Measurements from ENCODE around the gene DMD.

DNA sequence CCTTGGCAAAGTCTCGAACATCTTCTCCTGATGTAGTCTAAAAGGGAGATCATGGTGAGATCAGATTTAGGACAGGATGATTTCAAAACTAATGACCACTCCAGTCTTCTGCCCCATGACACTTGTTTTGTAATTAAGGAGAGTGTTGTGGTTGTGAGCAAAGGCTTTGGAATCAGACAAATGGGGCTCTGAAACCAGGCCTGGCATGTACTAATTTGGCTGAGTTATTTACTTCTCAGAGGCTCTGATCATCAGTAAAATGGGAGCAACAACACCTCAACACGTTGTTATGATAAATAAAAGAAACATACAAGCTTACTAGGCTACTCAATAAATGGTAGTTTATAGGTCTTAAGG is 2032.6 kb downstream of the DMD start:
- TF ChIP-seq, protein P1, sequence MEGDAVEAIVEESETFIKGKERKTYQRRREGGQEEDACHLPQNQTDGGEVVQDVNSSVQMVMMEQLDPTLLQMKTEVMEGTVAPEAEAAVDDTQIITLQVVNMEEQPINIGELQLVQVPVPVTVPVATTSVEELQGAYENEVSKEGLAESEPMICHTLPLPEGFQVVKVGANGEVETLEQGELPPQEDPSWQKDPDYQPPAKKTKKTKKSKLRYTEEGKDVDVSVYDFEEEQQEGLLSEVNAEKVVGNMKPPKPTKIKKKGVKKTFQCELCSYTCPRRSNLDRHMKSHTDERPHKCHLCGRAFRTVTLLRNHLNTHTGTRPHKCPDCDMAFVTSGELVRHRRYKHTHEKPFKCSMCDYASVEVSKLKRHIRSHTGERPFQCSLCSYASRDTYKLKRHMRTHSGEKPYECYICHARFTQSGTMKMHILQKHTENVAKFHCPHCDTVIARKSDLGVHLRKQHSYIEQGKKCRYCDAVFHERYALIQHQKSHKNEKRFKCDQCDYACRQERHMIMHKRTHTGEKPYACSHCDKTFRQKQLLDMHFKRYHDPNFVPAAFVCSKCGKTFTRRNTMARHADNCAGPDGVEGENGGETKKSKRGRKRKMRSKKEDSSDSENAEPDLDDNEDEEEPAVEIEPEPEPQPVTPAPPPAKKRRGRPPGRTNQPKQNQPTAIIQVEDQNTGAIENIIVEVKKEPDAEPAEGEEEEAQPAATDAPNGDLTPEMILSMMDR (IDR thresholded peaks at IDR 0.05; ENCODE audit: poor library complexity, severe bottlenecking) = no peak
- TF ChIP-seq, protein P2, sequence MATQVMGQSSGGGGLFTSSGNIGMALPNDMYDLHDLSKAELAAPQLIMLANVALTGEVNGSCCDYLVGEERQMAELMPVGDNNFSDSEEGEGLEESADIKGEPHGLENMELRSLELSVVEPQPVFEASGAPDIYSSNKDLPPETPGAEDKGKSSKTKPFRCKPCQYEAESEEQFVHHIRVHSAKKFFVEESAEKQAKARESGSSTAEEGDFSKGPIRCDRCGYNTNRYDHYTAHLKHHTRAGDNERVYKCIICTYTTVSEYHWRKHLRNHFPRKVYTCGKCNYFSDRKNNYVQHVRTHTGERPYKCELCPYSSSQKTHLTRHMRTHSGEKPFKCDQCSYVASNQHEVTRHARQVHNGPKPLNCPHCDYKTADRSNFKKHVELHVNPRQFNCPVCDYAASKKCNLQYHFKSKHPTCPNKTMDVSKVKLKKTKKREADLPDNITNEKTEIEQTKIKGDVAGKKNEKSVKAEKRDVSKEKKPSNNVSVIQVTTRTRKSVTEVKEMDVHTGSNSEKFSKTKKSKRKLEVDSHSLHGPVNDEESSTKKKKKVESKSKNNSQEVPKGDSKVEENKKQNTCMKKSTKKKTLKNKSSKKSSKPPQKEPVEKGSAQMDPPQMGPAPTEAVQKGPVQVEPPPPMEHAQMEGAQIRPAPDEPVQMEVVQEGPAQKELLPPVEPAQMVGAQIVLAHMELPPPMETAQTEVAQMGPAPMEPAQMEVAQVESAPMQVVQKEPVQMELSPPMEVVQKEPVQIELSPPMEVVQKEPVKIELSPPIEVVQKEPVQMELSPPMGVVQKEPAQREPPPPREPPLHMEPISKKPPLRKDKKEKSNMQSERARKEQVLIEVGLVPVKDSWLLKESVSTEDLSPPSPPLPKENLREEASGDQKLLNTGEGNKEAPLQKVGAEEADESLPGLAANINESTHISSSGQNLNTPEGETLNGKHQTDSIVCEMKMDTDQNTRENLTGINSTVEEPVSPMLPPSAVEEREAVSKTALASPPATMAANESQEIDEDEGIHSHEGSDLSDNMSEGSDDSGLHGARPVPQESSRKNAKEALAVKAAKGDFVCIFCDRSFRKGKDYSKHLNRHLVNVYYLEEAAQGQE (IDR thresholded peaks at IDR 0.05; ENCODE audit: borderline replicate concordance) = no peak
- TF ChIP-seq EZH2 (IDR thresholded peaks at IDR 0.05; ENCODE audit: borderline replicate concordance, insufficient read depth, low read length, poor library complexity, severe bottlenecking) = no peak
- TF ChIP-seq POLR2AphosphoS5 (IDR thresholded peaks at IDR 0.05) = no peak
